Measurements from ENCODE around the gene MTHFD1. TPM values are rescaled to one million over a fixed set of nuclear protein-coding genes. Genes with fewer than 3 reads are reported as not detected.

MTHFD1 gene
- total RNA-seq (2011; cell fraction: chromatin; rRNA removed; ENCODE audit: low replicate concordance) = 169 and 171 TPM in 2 replicates
- 83.2 and 83.8 TPM in 2 replicates for total RNA-seq (2011; cell fraction: nucleolus; rRNA removed)
- total RNA-seq (2011; cell fraction: nucleoplasm; rRNA removed) = 85.4 and 89.0 TPM in 2 replicates
- total RNA-seq (2014; rRNA removed) (93.9 and 117 TPM in 2 replicates), total RNA-seq (2014; rRNA removed; fragmentation: Illumina TruSeq; extraction: Trizol) (81.4 and 85.0 TPM in 2 replicates), total RNA-seq (2015; rRNA removed; fragmentation: Illumina TruSeq; extraction: Trizol) (79.2 and 82.3 TPM in 2 replicates), total RNA-seq (2021) (158 and 161 TPM in 2 replicates), polyA plus RNA-seq (2011; rRNA removed) (58.4 and 66.7 TPM in 2 replicates), polyA plus RNA-seq (2014; fragmentation: Illumina TruSeq; extraction: Trizol) (130 and 153 TPM in 2 replicates), polyA plus RNA-seq (2014; fragmentation: Nextera tagmentation; extraction: Ambion mirVana) (100 to 1,000 TPM in 1 of 2 experiments, 10 to 100 TPM in 1; 90.9 to 147 TPM), polyA plus RNA-seq (2014; rRNA removed) (84.6 and 98.8 TPM in 2 replicates), polyA minus RNA-seq (2011; rRNA and poly(A)+ RNA removed) (134 and 150 TPM in 2 replicates), Bru-seq, nascent RNA (percentile 79 among the genes with signal in this experiment), BruChase-seq, experiment 1, labeled RNA remaining after a 2-hour chase (percentile 81 among the genes with signal in this experiment), BruChase-seq, experiment 2, labeled RNA remaining after a 6-hour chase (percentile 79 among the genes with signal in this experiment)
- 40.8 and 44.5 TPM in 2 replicates for polyA plus RNA-seq (2011; cell fraction: cytosol; rRNA removed)
- polyA plus RNA-seq (2011; cell fraction: nucleus; rRNA removed) = 68.4 and 70.6 TPM in 2 replicates
- polyA plus RNA-seq (2012) = 85.3 and 125 TPM in 2 replicates
- 106 and 120 TPM in 2 replicates for polyA minus RNA-seq (2011; cell fraction: cytosol; rRNA and poly(A)+ RNA removed)
- polyA minus RNA-seq (2011; cell fraction: nucleus; rRNA and poly(A)+ RNA removed) = 41.2 and 61.8 TPM in 2 replicates
- long read RNA-seq, experiment 1, full-length matches to known transcripts = 443 of 577 reads
- long read RNA-seq, experiment 1, partial matches to known transcripts = 95 of 577 reads
- long read RNA-seq, experiment 1, other reads (novel, unspliced or antisense) = 39 of 577 reads
- long read RNA-seq, experiment 2, transcript MTHFD1-201 (28 exons, 3,136 nt) = major isoform, 53 of 142 reads
- long read RNA-seq, experiment 2, partial matches to known transcripts = 47 of 142 reads
- long read RNA-seq, experiment 2, other reads (novel, unspliced or antisense) = 40 of 142 reads
- long read RNA-seq, experiment 3, transcript MTHFD1-201 (28 exons, 3,136 nt) = major isoform, 77 of 106 reads
- long read RNA-seq, experiment 3, partial matches to known transcripts = 18 of 106 reads
- long read RNA-seq, experiment 3, other reads (novel, unspliced or antisense) = 10 of 106 reads

- peak within 1 kb of the TSS; percentile 94 for H3K27ac ChIP-seq (ENCODE audit: extremely low read depth, low read depth, low read length)
- peak within 1 kb of the TSS; percentile 95 for H2AFZ ChIP-seq (ENCODE audit: low read depth, low read length)
- ATAC-seq (peak; percentile 90), DNase-seq (ENCODE audit: extremely low read depth in 1 of 4, low spot score in 3 of 4) (peak; percentile 96 to 97 (median 96)), FAIRE-seq (peak; percentile 95)
- peak within 1 kb of the TSS; percentile 93 to 96 for H3K9ac ChIP-seq (ENCODE audit: insufficient read depth in 1 of 2, low read depth in 2 of 2, low read length in 2 of 2)
- ChIA-PET CTCF (ENCODE audit: low intra/inter-chr PET ratio) (no interaction called here), POLR2A (interaction anchor here (0.6 to 1.9 kb wide), 17 partner anchors 10 to 1275 kb away, joined by 3 to 12 read pairs (median 3); no protein-coding TSS in a partner anchor)
- peaks cover 68% of the 10 kb centered on the region for H3K79me2 ChIP-seq (ENCODE audit: control insufficient read depth, insufficient read depth, low read length)
- H3K9me1 ChIP-seq (ENCODE audit: control insufficient read depth, insufficient read depth, low read length) = no peaks in the 10 kb centered on the region
- under 1% methylated on average over 26 of the region's 58 CpGs for WGBS (ENCODE audit: insufficient coverage, low coverage, missing lambda C conversion rate)
- no peaks in the 10 kb centered on the region for H3K27me3 ChIP-seq (ENCODE audit: control insufficient read depth in 2 of 2, insufficient read depth in 2 of 2, low read length in 2 of 2)
- in situ Hi-C loops (cut with MboI) (no loop called here), intact Hi-C loops (cut with micrococcal nuclease) (loop anchor here (2.0 kb wide), 1 partner anchor 49 kb away; no protein-coding TSS in a partner anchor)
- H3K36me3 ChIP-seq (ENCODE audit: control insufficient read depth, insufficient read depth, low read length) = peaks cover 28% of the 10 kb centered on the region
- no peaks in the 10 kb centered on the region for H4K20me1 ChIP-seq (replicated peaks; ENCODE audit: control insufficient read depth, insufficient read depth, low read length)
- no TSS peak for BruUV-seq (replicated peaks)
- H3K9me3 ChIP-seq (replicated peaks; ENCODE audit: control insufficient read depth, insufficient read depth, low read depth, low read length) = no peaks in the 10 kb centered on the region
- peak within 1 kb of the TSS; percentile 59 for H3K4me3 ChIP-seq
- H3K4me1 ChIP-seq (replicated peaks in 1 of 2; ENCODE audit: control insufficient read depth in 2 of 2, insufficient read depth in 2 of 2, low read length in 2 of 2) = peaks cover 9 to 20% of the 10 kb centered on the region in 2 experiments; a peak in 4 of 5 replicates
- peak within 1 kb of the TSS; percentile 97 for H3K4me2 ChIP-seq (ENCODE audit: insufficient read depth, low read length)
- TF ChIP-seq PHF21A (IDR thresholded peaks at IDR 0.05; ENCODE audit: borderline replicate concordance, low read depth) = no peak
- no peak for TF ChIP-seq NR2F6 (CRISPR knock-in tag; IDR thresholded peaks at IDR 0.05)
- TF ChIP-seq XRCC5 (IDR thresholded peaks at IDR 0.05; ENCODE audit: low read depth, low read length) = no peak
- TF ChIP-seq HDAC1 (IDR thresholded peaks at IDR 0.05) = peak in 1 of 2 experiments; percentile 92; a peak in 2 of 4 replicates
- TF ChIP-seq, protein P1, sequence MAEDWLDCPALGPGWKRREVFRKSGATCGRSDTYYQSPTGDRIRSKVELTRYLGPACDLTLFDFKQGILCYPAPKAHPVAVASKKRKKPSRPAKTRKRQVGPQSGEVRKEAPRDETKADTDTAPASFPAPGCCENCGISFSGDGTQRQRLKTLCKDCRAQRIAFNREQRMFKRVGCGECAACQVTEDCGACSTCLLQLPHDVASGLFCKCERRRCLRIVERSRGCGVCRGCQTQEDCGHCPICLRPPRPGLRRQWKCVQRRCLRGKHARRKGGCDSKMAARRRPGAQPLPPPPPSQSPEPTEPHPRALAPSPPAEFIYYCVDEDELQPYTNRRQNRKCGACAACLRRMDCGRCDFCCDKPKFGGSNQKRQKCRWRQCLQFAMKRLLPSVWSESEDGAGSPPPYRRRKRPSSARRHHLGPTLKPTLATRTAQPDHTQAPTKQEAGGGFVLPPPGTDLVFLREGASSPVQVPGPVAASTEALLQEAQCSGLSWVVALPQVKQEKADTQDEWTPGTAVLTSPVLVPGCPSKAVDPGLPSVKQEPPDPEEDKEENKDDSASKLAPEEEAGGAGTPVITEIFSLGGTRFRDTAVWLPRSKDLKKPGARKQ (CRISPR knock-in tag; IDR thresholded peaks at IDR 0.05) = no peak
Observed at GRCh38 chr14:64387782-64388532, at the start of gene MTHFD1. Gene MTHFD1 (plus strand): TSS chr14:64388353. CDS start chr14:64388428, 75 bp downstream.
